H9 (cell line): ENCODE data around the gene RNF208. TPM values are rescaled to one million over a fixed set of nuclear protein-coding genes. Genes with fewer than 3 reads are reported as not detected.

Experiments
- DNase-seq: peaks from one replicate; pipeline ENCODE4 v3.0.0-alpha.2; 2017
- H2AFZ ChIP-seq: one replicate; pipeline ENCODE4 v1.6.1; 2013; ENCODE audit warnings: mild to moderate bottlenecking, low read length, control low read depth, moderate library complexity
- H2AK5ac ChIP-seq: 2 replicates; pipeline ENCODE4 v1.6.1; 2013; ENCODE audit warnings: low read length, control low read depth, mixed read lengths; ENCODE audit not compliant: insufficient read length
- H2BK120ac ChIP-seq: one replicate; pipeline ENCODE4 v1.6.1; 2013; ENCODE audit warnings: low read depth, mild to moderate bottlenecking, low read length, control low read depth, inconsistent platforms; ENCODE audit not compliant: poor library complexity, severe bottlenecking
- H2BK12ac ChIP-seq: 2 replicates; pipeline ENCODE4 v1.6.1; 2013; ENCODE audit warnings: low read length, control low read depth, mixed read lengths, low read depth; ENCODE audit not compliant: insufficient read length
- H2BK15ac ChIP-seq: 2 replicates; pipeline ENCODE4 v1.6.1; 2013; ENCODE audit warnings: low read depth, low read length, control low read depth
- H2BK20ac ChIP-seq: one replicate; pipeline ENCODE4 v1.6.1; 2013; ENCODE audit warnings: low read depth, mild to moderate bottlenecking, low read length, control low read depth, inconsistent platforms; ENCODE audit not compliant: poor library complexity, severe bottlenecking
- H2BK5ac ChIP-seq: 2 replicates; pipeline ENCODE4 v1.6.1; 2013; ENCODE audit warnings: low read length, control low read depth, mixed read lengths; ENCODE audit not compliant: insufficient read length
- H3K14ac ChIP-seq: 2 replicates; pipeline ENCODE4 v1.6.1; 2013; ENCODE audit warnings: low read length, control low read depth; ENCODE audit not compliant: insufficient read depth
- H3K18ac ChIP-seq: 2 replicates; pipeline ENCODE4 v1.6.1; 2013; ENCODE audit warnings: low read depth, mild to moderate bottlenecking, mixed read lengths, low read length, control low read depth; ENCODE audit not compliant: insufficient read length
- H3K23ac ChIP-seq: 2 replicates; pipeline ENCODE4 v1.6.1; 2013; ENCODE audit warnings: low read length, control low read depth, mixed read lengths, low read depth; ENCODE audit not compliant: insufficient read length
- H3K23me2 ChIP-seq: 2 replicates; pipeline ENCODE4 v1.6.1; 2013; ENCODE audit warnings: low read depth, mild to moderate bottlenecking, mixed read lengths, low read length, control low read depth; ENCODE audit not compliant: insufficient read length, poor library complexity, severe bottlenecking
- H3K27ac ChIP-seq: 2 replicates; pipeline ENCODE4 v1.5.1; 2013; ENCODE audit warnings: low read length, control low read depth, mixed read lengths, low read depth; ENCODE audit not compliant: insufficient read length
- H3K27me3 ChIP-seq: 2 replicates; pipeline ENCODE4 v1.6.1; 2013; ENCODE audit warnings: low read length, control low read depth, inconsistent platforms; ENCODE audit not compliant: insufficient read depth
- H3K4ac ChIP-seq: 2 replicates; pipeline ENCODE4 v1.6.1; 2013; ENCODE audit warnings: low read depth, mild to moderate bottlenecking, control low read depth, inconsistent platforms, low read length, moderate library complexity
- H3K4me1 ChIP-seq: 2 replicates; pipeline ENCODE4 v1.6.1; 2013; ENCODE audit warnings: low read length, control low read depth, inconsistent platforms; ENCODE audit not compliant: insufficient read depth
- H3K4me2 ChIP-seq: 2 replicates; pipeline ENCODE4 v1.6.1; 2013; ENCODE audit warnings: low read length, control low read depth, mixed read lengths; ENCODE audit not compliant: insufficient read length, insufficient read depth
- H3K56ac ChIP-seq: 2 replicates; pipeline ENCODE4 v1.6.1; 2013; ENCODE audit warnings: low read depth, mild to moderate bottlenecking, mixed read lengths, low read length, control low read depth; ENCODE audit not compliant: insufficient read length
- H3K79me1 ChIP-seq: 2 replicates; pipeline ENCODE4 v1.6.1; 2013; ENCODE audit warnings: low read depth, mild to moderate bottlenecking, moderate library complexity, low read length, control low read depth, inconsistent platforms; ENCODE audit not compliant: insufficient read depth, poor library complexity, severe bottlenecking
- H3K79me2 ChIP-seq: 2 replicates; pipeline ENCODE4 v1.6.1; 2013; ENCODE audit warnings: low read length, control low read depth, inconsistent platforms; ENCODE audit not compliant: insufficient read depth
- H3K9ac ChIP-seq: 2 replicates; pipeline ENCODE4 v1.6.1; 2013; ENCODE audit warnings: low read length, control low read depth, mixed read lengths; ENCODE audit not compliant: insufficient read length; ENCODE audit errors: extremely low read depth
- H3K9me3 ChIP-seq: one replicate; pipeline ENCODE4 v1.6.1; 2013; ENCODE audit warnings: low read depth, low read length, inconsistent platforms; ENCODE audit not compliant: control insufficient read depth
- H3T11ph ChIP-seq: one replicate; pipeline ENCODE4 v1.6.1; 2013; ENCODE audit warnings: mild to moderate bottlenecking, low read length, control low read depth, inconsistent platforms
- H4K20me1 ChIP-seq: one replicate; pipeline ENCODE4 v1.6.1; 2013; ENCODE audit not compliant: control insufficient read depth, insufficient read length, insufficient read depth
- H4K5ac ChIP-seq: 2 replicates; pipeline ENCODE4 v1.6.1; 2013; ENCODE audit warnings: low read depth, mild to moderate bottlenecking, mixed read lengths, low read length, control low read depth; ENCODE audit not compliant: insufficient read length
- H4K8ac ChIP-seq: replicated peaks from 2 replicates; pipeline ENCODE4 v1.6.1; 2013; ENCODE audit warnings: low read length, control low read depth, mixed read lengths, low read depth; ENCODE audit not compliant: insufficient read length
- H4K91ac ChIP-seq: 2 replicates; pipeline ENCODE4 v1.6.1; 2013; ENCODE audit warnings: low read depth, mild to moderate bottlenecking, moderate library complexity, mixed read lengths, low read length, control low read depth; ENCODE audit not compliant: insufficient read length
- H3K27ac Mint-ChIP-seq, 3 experiments: 2 replicates in 2 of 3; 3 replicates in 1 of 3; pipeline ENCODE4 v1.8.0; 2020 to 2021; ENCODE audit warnings: mixed read lengths in 3 of 3, mild to moderate bottlenecking in 1 of 3, moderate library complexity in 1 of 3
- H3K27me3 Mint-ChIP-seq: 2 replicates; pipeline ENCODE4 v1.8.0; 2021; ENCODE audit warnings: low read depth, mild to moderate bottlenecking, moderate library complexity, mixed read lengths
- H3K36me3 Mint-ChIP-seq, 3 experiments: 2 replicates in 2 of 3; 3 replicates in 1 of 3; pipeline ENCODE4 v1.8.0; 2020 to 2021; ENCODE audit warnings: low read depth in 3 of 3, mixed read lengths in 3 of 3; ENCODE audit not compliant: insufficient read depth in 1 of 3
- H3K4me1 Mint-ChIP-seq, 2 experiments: 2 replicates each; pipeline ENCODE4 v1.8.0; 2020; ENCODE audit warnings: mixed read lengths in 2 of 2
- H3K4me3 Mint-ChIP-seq, 2 experiments: 2 replicates in 1 of 2; 3 replicates in 1 of 2; pipeline ENCODE4 v1.8.0; 2020 to 2021; ENCODE audit warnings: mild to moderate bottlenecking in 2 of 2, mixed read lengths in 2 of 2, moderate library complexity in 1 of 2
- H3K9me3 Mint-ChIP-seq, 2 experiments: 2 replicates in 1 of 2; 3 replicates in 1 of 2; pipeline ENCODE4 v1.8.0; 2020; ENCODE audit warnings: mild to moderate bottlenecking in 2 of 2, mixed read lengths in 2 of 2, moderate library complexity in 1 of 2
- WGBS: extraction: QIAGEN DNeasy Blood & Tissue Kit; methylation state at CpG from one replicate; pipeline ENCODE4 v1.1.7; 2013; ENCODE audit warnings: missing lambda C conversion rate, low lambda C conversion rate, mixed read lengths; ENCODE audit not compliant: insufficient read length; ENCODE audit errors: extremely low coverage; 5-methylcytosine and 5-hydroxymethylcytosine counted together
- total RNA-seq: library from RNA; stranded (reverse); gene quantifications from 2 replicates; pipeline ENCODE4 v1.2.1, GENCODE V29; 2021
- TF ChIP-seq, protein P1 (sequence below): fragments of 200-600 bp; sonication (generic); conservative IDR thresholded peaks from 3 replicates; pipeline ENCODE4 v1.8.0; 2021; ENCODE audit warnings: antibody characterized with exemption, mild to moderate bottlenecking

Gene RNF208
- total RNA-seq, 1 experiment from 2014 or later = 7.7 TPM

- Histone ChIP-seq H3K4me1 (no peaks in the 10 kb centered on the region; the same call in 1 of the 2 replicates), H3K14ac (no peak overlapping the region), H2BK15ac (no peak overlapping the region), H3K4ac (no peak overlapping the region), H2BK20ac (no peak overlapping the region), H2BK120ac (no peak overlapping the region), H3K27me3 (no peaks in the 10 kb centered on the region), H2BK5ac (no peak overlapping the region), H3K18ac (no peak overlapping the region), H3K9ac (no peak overlapping the region), H4K5ac (no peak overlapping the region), H3T11ph (no peak overlapping the region), H3K79me1 (no peaks in the 10 kb centered on the region), H3K27ac (no peak overlapping the region), H3K56ac (no peak overlapping the region), H2AK5ac (no peak overlapping the region), H4K8ac (no peak overlapping the region), H4K20me1 (no peaks in the 10 kb centered on the region), H2BK12ac (no peak overlapping the region), H3K9me3 (no peaks in the 10 kb centered on the region), H3K23ac (no peak overlapping the region), H4K91ac (no peak overlapping the region), H3K4me2 (no peak overlapping the region), H2AFZ (no peak overlapping the region), H3K23me2 (peaks cover 14% of the 10 kb centered on the region), H3K79me2 (no peaks in the 10 kb centered on the region)
- Mint-ChIP-seq H3K4me1 (peaks cover 4 to 8% of the 10 kb centered on the region in 2 experiments), H3K36me3 (peaks cover 1 to 17% (median 2%) of the 10 kb centered on the region in 3 experiments; a peak in 3 of 7 replicates), H3K27me3 (no peaks in the 10 kb centered on the region), H3K9me3 (no peaks in the 10 kb centered on the region), H3K27ac (no peak overlapping the region; a peak in 1 of 7 replicates), H3K4me3 (0 out of 5 replicates have a peak overlapping the region, but pooled peaks of 1 of the 2 experiments have one; percentile 44)
- no peak for DNase-seq
- TF ChIP-seq, protein P1, sequence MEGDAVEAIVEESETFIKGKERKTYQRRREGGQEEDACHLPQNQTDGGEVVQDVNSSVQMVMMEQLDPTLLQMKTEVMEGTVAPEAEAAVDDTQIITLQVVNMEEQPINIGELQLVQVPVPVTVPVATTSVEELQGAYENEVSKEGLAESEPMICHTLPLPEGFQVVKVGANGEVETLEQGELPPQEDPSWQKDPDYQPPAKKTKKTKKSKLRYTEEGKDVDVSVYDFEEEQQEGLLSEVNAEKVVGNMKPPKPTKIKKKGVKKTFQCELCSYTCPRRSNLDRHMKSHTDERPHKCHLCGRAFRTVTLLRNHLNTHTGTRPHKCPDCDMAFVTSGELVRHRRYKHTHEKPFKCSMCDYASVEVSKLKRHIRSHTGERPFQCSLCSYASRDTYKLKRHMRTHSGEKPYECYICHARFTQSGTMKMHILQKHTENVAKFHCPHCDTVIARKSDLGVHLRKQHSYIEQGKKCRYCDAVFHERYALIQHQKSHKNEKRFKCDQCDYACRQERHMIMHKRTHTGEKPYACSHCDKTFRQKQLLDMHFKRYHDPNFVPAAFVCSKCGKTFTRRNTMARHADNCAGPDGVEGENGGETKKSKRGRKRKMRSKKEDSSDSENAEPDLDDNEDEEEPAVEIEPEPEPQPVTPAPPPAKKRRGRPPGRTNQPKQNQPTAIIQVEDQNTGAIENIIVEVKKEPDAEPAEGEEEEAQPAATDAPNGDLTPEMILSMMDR = no peak
- WGBS = no CpG with 5 or more reads among the region's 10 CpGs
These were observed 2.2 kb downstream of the RNF208 start for GRCh38 chr9:137219757-137220316.
